Kidney (tissue), 14 donors: ENCODE results near the gene JMJD1C. TPM values are rescaled to one million over a fixed set of nuclear protein-coding genes. Genes with fewer than 3 reads are reported as not detected.

Experiments
- DNase-seq, 5 donors: peaks; one replicate each; pipeline ENCODE4 v3.0.0-alpha.2; 2013 to 2020
- FAIRE-seq: peaks from 2 replicates; lab custom pipeline; 2012; peaks lifted over from hg19 to GRCh38; lab: Jason Lieb, UNC
- H3K27ac ChIP-seq, 2 donors: one replicate each; pipeline ENCODE4 v1.7.0; 2013; ENCODE audit warnings: low read depth in 2 of 2, low read length in 2 of 2, inconsistent platforms in 1 of 2
- H3K27me3 ChIP-seq: one replicate; pipeline ENCODE4 v1.7.1; 2013; ENCODE audit warnings: low read length, inconsistent platforms; ENCODE audit not compliant: control insufficient read depth, insufficient read depth
- H3K36me3 ChIP-seq, 3 donors: one replicate each; pipeline versions ENCODE4 v1.7.0 to v1.7.1; 2013; ENCODE audit warnings: low read length in 3 of 3, control low read depth in 1 of 3, inconsistent platforms in 1 of 3; ENCODE audit not compliant: insufficient read depth in 3 of 3, control insufficient read depth in 2 of 3
- H3K4me1 ChIP-seq, 3 donors: one replicate each; pipeline versions ENCODE4 v1.7.0 to v1.7.1; 2013; ENCODE audit warnings: low read length in 3 of 3, inconsistent platforms in 1 of 3, low read depth in 1 of 3; ENCODE audit not compliant: control insufficient read depth in 2 of 3, insufficient read depth in 2 of 3
- H3K4me3 ChIP-seq, 3 donors: one replicate each; pipeline versions ENCODE4 v1.7.0 to v1.8.1; 2013; ENCODE audit warnings: low read length in 3 of 3, control low read depth in 1 of 3, inconsistent platforms in 1 of 3
- H3K9ac ChIP-seq, 3 donors: one replicate each; pipeline versions ENCODE4 v1.7.0 to v1.7.1; 2013; ENCODE audit warnings: low read length in 3 of 3, control low read depth in 1 of 3, inconsistent platforms in 1 of 3
- H3K9me3 ChIP-seq, 3 donors: one replicate each; pipeline versions ENCODE4 v1.7.0 to v1.7.1; 2013; ENCODE audit warnings: low read length in 3 of 3, control low read depth in 1 of 3, inconsistent platforms in 1 of 3; ENCODE audit not compliant: control insufficient read depth in 2 of 3, insufficient read depth in 1 of 3
- intact Hi-C: fragments of 100-400 bp; cut with DNase I; formaldehyde crosslinking; loops from one replicate; pipeline ENCODE4 v1.11.1; 2022
- polyA plus RNA-seq: library from polyadenylated mRNA; stranded (reverse); fragments of 350-450 nt; fragmentation: Illumina TruSeq; extraction: RNeasy Lipid Tissue Mini Kit (QIAGEN cat#74804); gene quantifications from one replicate; pipeline ENCODE4 v1.2.3, GENCODE V29; 2014; ENCODE audit warnings: low read depth, low replicate concordance; ENCODE audit not compliant: insufficient read depth
- total RNA-seq: library from RNA; stranded (reverse); fragmentation: NEBNext Ultra II Directional; extraction: Animal tissue kit (Norgen Biotek cat#: 25700); gene quantifications from one replicate; pipeline ENCODE4 v1.2.1, GENCODE V29; 2021
- TF ChIP-seq, protein P1 (sequence below): IDR thresholded peaks from 3 replicates; pipeline ENCODE4 v1.5.1; 2012; ENCODE audit warnings: mild to moderate bottlenecking, moderate library complexity, borderline replicate concordance; ENCODE audit not compliant: insufficient read depth; ENCODE audit errors: extremely low read depth
- donor health status: control.
- donor health status: control.
- donor health status: control.
- donor health status: control.
- donor health status: control.
- donor health status: DM: yes; HTN: yes; CAD: no.
- donor health status: Normal renal cell carcinoma (clear cell type).

JMJD1C gene
- total and polyA plus RNA-seq, 2 donors from 2014 or later: 18.9 to 92.9 TPM

DNA sequence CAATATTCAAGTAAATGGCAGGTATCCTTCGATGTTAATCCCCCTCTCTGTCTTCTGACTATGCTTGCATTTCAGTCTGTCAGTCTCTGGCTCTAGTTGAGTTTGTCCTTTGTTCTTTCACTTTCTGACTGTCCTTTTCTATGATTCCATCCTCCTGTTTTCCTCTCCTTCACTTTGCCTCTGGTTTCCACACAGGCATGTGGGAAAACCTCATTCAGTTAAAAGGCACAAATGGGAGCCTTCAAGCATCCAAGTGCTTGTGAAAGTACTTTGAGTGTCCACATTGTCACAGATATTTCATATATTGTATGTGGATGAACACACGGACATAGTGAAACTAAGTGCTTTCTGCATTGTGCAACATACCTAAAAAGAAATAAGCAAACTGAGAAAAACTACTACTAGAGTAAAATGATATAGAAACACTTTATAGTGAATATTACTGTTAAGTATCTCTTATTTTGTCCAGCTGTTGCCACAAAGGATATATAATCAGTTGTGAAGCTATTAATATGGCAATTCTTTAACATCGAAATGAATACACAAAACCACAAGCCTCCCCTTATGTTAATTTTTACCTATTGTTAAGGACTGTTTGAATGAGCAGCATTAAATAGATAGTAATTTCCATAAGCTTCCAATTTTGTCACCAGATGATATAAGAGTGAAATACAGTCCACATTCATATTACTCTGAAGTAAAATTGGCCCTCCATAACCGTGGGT, 260.9 kb downstream of the JMJD1C start:
- Histone ChIP-seq H3K9me3 (no peaks in the 10 kb centered on the region), H3K27ac (no peak overlapping the region), H3K36me3 (peaks cover 2 to 24% (median 9%) of the 10 kb centered on the region in 3 donors), H3K9ac (no peak overlapping the region), H3K4me3 (no peak overlapping the region), H3K4me1 (peaks cover 0 to 15% (median 0%) of the 10 kb centered on the region in 3 donors), H3K27me3 (no peaks in the 10 kb centered on the region)
- TF ChIP-seq, protein P1, sequence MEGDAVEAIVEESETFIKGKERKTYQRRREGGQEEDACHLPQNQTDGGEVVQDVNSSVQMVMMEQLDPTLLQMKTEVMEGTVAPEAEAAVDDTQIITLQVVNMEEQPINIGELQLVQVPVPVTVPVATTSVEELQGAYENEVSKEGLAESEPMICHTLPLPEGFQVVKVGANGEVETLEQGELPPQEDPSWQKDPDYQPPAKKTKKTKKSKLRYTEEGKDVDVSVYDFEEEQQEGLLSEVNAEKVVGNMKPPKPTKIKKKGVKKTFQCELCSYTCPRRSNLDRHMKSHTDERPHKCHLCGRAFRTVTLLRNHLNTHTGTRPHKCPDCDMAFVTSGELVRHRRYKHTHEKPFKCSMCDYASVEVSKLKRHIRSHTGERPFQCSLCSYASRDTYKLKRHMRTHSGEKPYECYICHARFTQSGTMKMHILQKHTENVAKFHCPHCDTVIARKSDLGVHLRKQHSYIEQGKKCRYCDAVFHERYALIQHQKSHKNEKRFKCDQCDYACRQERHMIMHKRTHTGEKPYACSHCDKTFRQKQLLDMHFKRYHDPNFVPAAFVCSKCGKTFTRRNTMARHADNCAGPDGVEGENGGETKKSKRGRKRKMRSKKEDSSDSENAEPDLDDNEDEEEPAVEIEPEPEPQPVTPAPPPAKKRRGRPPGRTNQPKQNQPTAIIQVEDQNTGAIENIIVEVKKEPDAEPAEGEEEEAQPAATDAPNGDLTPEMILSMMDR: no peak
- intact Hi-C loops: no loop called here
- DNase-seq: no peak
- no peak for FAIRE-seq

GRCh38 chr10:63201118-63201517, 264.7 kb downstream of the JMJD1C start:
- no peak overlapping the region for H3K4me3 ChIP-seq
- TF ChIP-seq, protein P1: no peak
- peaks cover 0 to 1% (median 0%) of the 10 kb centered on the region in 3 donors for H3K4me1 ChIP-seq
- no peaks in the 10 kb centered on the region for H3K9me3 ChIP-seq
- intact Hi-C loops: no loop called here
- FAIRE-seq (no peak), DNase-seq (no peak)
- no peaks in the 10 kb centered on the region for H3K27me3 ChIP-seq
- no peak overlapping the region for H3K9ac ChIP-seq
- peaks cover 2 to 23% (median 9%) of the 10 kb centered on the region in 3 donors for H3K36me3 ChIP-seq
- no peak overlapping the region for H3K27ac ChIP-seq

DNA sequence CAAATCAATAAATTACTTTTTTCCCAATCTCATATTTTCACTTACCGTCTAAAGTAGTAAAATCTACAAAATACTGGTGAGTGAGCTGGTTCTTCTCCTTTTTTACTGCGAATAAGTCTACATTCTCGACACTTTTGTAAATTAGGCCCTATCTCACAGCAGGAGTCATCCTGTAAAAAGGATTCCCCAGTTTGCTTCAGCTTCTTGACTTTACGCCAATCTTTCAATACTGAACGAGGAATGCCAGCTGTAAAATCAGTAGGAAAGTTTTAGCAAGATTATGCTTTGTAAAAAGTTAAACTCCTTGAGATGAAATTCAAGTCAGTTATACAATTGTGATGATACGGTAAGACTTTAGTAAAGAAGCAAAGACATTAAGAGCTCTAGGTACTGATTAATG, 265.3 kb downstream of the JMJD1C start:
- peaks cover 2 to 16% (median 8%) of the 10 kb centered on the region in 3 donors for H3K36me3 ChIP-seq
- H3K4me1 ChIP-seq: no peaks in the 10 kb centered on the region
- H3K4me3 ChIP-seq: no peak overlapping the region
- no peaks in the 10 kb centered on the region for H3K27me3 ChIP-seq
- no peaks in the 10 kb centered on the region for H3K9me3 ChIP-seq
- H3K9ac ChIP-seq: no peak overlapping the region
- no peak for FAIRE-seq
- DNase-seq: no peak
- no peak overlapping the region for H3K27ac ChIP-seq
- TF ChIP-seq, protein P1: no peak
- intact Hi-C loops: no loop called here
